GM10248 (cell line): ENCODE data around the gene OCSTAMP.

Experiments used
- CTCF ChIA-PET: fragments of 300-600 bp; sonication (Branson Sonifier 250); formaldehyde crosslinking; extraction: SDS; loops from one replicate; lab custom pipeline; 2021; ENCODE audit warnings: antibody characterized with exemption; lab: Yijun Ruan, JAX
- POLR2A ChIA-PET: fragments of 350-650 bp; sonication (Branson Sonifier 250); formaldehyde crosslinking; extraction: SDS; loops from one replicate; lab custom pipeline; 2020; ENCODE audit warnings: antibody characterized with exemption; lab: Yijun Ruan, JAX
- DNase-seq: peaks from one replicate; pipeline ENCODE4 v3.0.0; 2012; ENCODE audit errors: extremely low spot score
- CTCF ChIP-seq: IDR thresholded peaks from 2 replicates; pipeline ENCODE4 v1.5.1; 2012; ENCODE audit warnings: mild to moderate bottlenecking, low read depth; ENCODE audit errors: extremely low read depth, missing control alignments, control extremely low read depth

Gene OCSTAMP

GRCh38 chr20:46562373-46563169 lies 12.1 kb upstream of the OCSTAMP start:
- DNase-seq = peak; percentile 83
- POLR2A ChIA-PET = no interaction called here
- CTCF ChIA-PET = interaction anchor here (0.6 to 3.2 kb wide), 21 partner anchors 9 to 124 kb away, joined by 3 to 55 read pairs (median 4); partner anchors contain the start of gene OCSTAMP
- peak; percentile 73 for TF ChIP-seq CTCF

GRCh38 chr20:46562009-46562372 lies 11.5 kb upstream of the OCSTAMP start:
- ChIA-PET POLR2A (no interaction called here), CTCF (interaction anchor here (0.7 to 3.2 kb wide), 18 partner anchors 9 to 124 kb away, joined by 3 to 55 read pairs (median 4); partner anchors contain the start of gene OCSTAMP)
- TF ChIP-seq CTCF = no peak
- no peak for DNase-seq

DNA sequence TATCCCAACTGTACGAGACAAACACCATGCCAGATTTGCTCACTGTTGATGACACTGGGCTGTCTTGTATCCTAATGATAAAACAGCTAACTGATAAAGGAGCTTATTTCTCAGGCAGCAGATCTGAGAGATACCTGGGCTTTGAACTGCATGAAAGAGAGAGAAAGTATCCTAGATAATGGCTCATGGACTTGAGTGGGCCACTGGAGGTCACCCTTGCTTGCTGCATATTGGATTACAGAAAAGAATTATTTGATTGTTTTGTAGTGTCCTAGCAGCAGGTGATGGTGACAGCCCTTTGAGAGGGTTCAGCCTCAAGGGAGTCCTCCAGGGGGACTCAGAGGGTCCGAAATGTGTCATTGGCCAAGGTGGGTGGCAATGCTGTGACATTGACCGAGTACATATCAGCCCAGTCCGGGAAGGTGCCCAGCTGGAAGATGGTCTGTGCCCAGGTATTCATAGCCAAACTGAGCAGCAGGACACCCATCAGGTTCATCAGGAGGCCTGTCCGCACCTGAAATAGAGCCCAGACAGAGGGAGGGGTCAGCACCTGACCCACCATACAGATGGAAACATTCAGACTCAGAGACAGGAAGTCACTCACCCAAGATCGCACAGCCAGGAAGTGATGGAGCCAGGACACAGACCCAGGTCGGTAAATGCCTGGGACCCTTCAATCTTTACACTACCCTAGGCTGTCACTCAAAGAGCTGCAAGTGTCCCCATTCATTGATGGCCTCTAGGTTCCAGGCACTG lies 9.4 kb upstream of the OCSTAMP start:
- POLR2A ChIA-PET = no interaction called here
- CTCF ChIA-PET = interaction anchor here (0.6 to 3.2 kb wide), 9 partner anchors 7 to 124 kb away, joined by 3 to 55 read pairs (median 3); partner anchors contain the start of gene OCSTAMP
- DNase-seq = no peak
- no peak for TF ChIP-seq CTCF

GRCh38 chr20:46559001-46559400 lies 8.5 kb upstream of the OCSTAMP start:
- DNase-seq = no peak
- ChIA-PET POLR2A (no interaction called here), CTCF (interaction anchor here (0.6 to 3.0 kb wide), 9 partner anchors 8 to 124 kb away, joined by 3 to 14 read pairs (median 3); partner anchors contain the start of gene OCSTAMP)
- TF ChIP-seq CTCF = no peak

DNA sequence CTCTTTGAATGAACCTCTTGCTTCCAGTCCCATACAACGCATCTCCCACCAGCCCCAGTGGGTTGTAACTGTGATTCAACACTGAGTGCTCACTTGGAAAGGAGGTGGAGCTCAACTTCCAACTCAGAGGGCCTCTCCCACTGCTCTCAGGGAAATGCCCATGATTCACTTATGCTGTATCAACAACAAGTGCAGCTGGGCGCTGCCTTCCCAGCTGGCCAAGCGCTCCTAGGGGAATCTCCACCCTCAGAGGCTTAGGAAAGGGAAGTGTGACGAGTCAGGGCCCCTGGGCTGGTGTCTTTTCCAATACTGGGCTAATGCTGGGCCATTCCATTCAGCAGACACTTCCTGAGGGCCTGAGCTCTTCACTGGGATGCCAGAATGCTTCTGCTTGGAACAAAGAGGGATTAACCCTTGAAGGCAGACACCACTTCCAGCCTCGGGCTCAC lies 8.1 kb upstream of the OCSTAMP start:
- POLR2A ChIA-PET = no interaction called here
- CTCF ChIA-PET = interaction anchor here (0.9 to 3.0 kb wide), 7 partner anchors 7 to 125 kb away, joined by 3 to 14 read pairs (median 3); partner anchors contain the start of gene OCSTAMP

More for the DNA sequence above, 8.1 kb upstream of the OCSTAMP start:
- no peak for TF ChIP-seq CTCF
- DNase-seq = no peak
